HG03039 (cell line): ENCODE measurements around the gene POTEB.
"Not testable (repeated sequence)": the region's sequence is repeated elsewhere in the genome, so short reads cannot be mapped to it uniquely, and the experiment has no call there.

Source experiments
- ATAC-seq: cut with Tn5 transposase; IDR thresholded peaks from one replicate; pipeline ENCODE4 v1.9.1; 2021; ENCODE audit warnings: mild to moderate bottlenecking, moderate library complexity; ENCODE audit not compliant: unreplicated experiment

Gene POTEB

GRCh38 chr15:21877635-21878034 lies at the start of gene POTEB:
TSS of gene POTEB (minus strand) at chr15:21877735. CDS start at chr15:21877246, 489 bp downstream.
- not testable (repeated sequence) for ATAC-seq

DNA sequence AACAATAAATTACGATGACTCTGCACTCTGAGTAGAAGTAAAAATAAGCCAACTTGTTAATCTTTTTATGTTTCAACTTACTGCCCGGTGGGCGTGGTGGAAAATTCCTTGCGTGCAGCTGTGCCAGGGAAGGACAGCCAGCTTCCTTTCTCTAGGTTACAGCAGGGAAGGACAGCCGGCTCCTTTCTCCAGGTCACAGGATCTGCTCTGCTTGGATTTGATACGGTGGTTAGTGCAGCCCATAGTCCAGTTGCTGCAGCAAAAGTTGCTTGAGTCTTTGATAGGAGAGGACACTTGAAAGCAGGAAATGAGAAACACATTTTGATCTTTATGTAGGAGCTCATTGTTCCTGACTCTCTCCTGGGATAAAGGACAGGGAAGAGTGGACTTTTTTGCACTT lies 13.4 kb upstream of the POTEB start:
- not testable (repeated sequence) for ATAC-seq

DNA sequence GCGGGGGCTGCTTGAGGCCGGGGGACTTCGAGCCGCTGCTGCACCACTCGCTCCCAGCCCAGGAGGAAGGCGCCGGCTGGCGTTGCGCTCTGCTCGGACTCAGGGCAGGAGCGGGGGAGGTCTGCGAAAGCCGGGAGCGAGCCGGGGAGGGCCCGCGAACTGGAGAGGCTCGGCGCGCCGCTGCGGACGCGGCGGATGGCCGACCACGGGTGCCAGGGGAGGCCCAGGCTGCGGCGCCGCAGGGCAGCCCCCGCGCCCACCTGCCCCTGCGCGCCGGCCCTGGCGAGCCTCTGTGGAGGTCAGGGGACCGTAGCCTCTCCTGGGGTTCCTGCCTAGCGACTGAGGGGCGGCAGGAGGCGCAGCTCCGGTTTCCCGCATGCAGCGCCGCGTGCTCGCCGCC lies 12.0 kb upstream of the POTEB start:
- not testable (repeated sequence) for ATAC-seq

DNA sequence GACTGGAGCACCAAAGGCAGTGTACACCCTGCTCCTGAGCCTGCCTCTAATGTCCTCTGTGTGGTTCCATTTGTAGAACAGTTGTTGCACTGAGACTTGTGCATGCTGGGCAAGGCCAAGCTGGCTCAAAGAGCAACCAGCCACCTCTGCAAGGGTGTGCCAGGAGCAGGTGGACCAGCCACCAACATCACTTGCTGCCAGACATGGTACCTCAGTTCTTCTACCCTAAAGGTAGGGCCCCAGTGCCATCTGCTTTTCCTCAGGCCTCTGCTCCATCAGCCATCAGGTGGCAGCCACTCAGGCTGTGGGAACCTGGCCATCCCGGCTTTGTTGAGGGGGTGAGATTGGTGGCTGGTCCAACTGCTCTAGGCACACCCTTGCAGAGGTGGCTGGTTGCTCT lies 38.7 kb downstream of the POTEB start:
- ATAC-seq, result not testable (repeated sequence)
